Measurements from ENCODE around the gene SCGB1D2.

SCGB1D2 gene

DNA sequence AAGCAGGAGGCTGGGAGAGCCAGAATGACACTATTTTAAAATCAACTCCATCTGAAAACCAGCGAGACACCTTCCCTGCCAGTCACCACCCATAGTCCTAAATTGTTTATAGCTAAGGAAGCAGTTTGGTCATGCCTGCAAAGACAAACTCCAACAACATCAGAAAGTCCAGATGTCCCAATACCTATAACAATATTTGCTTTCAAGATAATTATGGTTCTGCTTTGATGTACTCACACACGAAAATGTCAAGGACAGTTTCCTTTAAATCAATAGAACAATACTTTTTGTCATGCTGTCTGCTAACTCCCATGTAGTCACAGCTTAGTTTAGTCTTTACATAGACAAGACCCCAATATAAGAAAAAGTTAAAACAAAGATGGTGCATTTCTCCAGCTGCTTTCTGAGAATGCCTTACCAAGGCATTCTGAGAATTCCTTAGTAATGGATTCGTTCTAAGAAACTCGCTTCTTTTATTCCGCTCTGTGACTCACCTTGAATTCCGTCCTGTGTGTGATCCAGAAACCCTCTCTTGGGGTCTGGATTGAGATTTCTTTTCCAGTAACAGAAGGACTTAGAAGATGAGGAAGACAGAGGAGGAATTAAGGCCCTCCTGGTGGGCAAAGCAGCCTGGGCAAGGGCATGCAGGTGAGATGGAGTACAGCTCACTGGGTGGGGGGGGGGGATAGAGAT lies 18.4 kb downstream of the SCGB1D2 start:
- no peak for DNase-seq (ENCODE audit: low read depth)

DNA sequence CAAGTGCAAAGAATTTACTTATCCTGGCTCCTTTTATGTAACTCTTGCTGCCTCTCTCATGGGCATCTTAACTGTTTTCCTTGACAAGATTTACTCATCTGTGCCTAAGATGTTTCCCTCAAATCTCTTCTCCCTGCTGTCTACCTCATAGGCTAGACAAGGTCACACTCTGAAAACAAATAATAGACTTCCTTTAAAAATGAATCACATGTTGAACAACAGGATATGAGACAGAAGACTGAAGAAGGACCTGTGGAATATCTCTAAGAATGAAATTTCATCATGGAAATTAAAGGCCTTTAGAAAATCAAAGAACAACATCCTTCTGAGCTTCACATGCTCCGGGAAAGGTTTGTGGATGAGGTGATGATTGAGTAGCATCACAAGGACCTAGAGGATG lies 22.0 kb downstream of the SCGB1D2 start:
- DNase-seq (ENCODE audit: low read depth), result no peak

GRCh38 chr11:62266558-62266957 lies 24.5 kb downstream of the SCGB1D2 start:
- DNase-seq (ENCODE audit: low read depth), result no peak

GRCh38 chr11:62267050-62267449 lies 25.0 kb downstream of the SCGB1D2 start:
- no peak for DNase-seq (ENCODE audit: low read depth)

- DNase-seq (ENCODE audit: low read depth), result no peak
Observed at GRCh38 chr11:62267576-62267975, 25.5 kb downstream of the SCGB1D2 start.

- DNase-seq (ENCODE audit: low read depth), result no peak
Observed at GRCh38 chr11:62269654-62270278, 27.7 kb downstream of the SCGB1D2 start, which contains the start of gene SCGB2A2. Gene SCGB2A2 (plus strand): TSS chr11:62270158. CDS start chr11:62270217, 59 bp downstream.

DNA sequence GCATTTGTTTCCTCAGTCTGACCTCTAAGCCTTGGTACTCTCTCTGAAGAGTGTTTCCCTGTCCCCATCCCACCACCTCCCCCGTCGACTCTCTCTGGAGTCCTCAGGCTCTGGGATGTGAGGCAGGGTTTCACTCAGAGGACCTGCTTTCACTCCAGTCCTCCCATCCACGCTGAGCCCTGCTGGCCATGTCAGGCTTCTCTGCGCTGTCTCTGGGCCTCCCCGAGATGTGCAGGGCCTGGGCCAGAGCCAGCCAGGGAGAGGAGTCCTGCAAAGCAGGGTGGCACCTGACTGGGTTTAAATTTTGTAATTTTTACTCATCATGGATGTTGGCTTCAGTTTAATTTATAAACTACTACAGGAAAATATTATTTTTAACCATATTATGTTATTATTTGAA lies 31.2 kb downstream of the SCGB1D2 start:
- DNase-seq (ENCODE audit: low read depth), result no peak

GRCh38 chr11:62273789-62274275 lies 31.8 kb downstream of the SCGB1D2 start:
- DNase-seq (ENCODE audit: low read depth), result no peak

DNA sequence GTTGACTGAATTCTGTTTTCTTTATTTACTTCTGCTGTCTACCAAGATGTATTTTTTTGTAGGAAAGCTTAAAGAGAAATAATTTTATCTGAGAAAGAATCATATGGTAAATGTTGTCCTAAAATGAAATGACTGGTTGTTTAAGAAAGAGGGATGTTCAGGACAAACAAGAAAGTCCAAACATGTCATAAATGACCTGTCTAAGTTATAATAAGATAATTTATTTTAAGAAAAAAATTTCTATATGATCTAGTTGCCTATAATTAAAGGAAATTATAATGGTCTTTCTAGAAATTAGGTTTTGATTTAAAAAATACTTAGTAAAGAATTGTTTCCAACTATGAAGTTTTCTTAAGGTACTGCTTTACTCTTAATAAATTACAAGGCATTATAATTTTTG lies 38.4 kb downstream of the SCGB1D2 start:
- no peak for DNase-seq (ENCODE audit: low read depth)

All from HS-27A (cell line).